GM18873 (cell line): Measurements from ENCODE around the gene WIPF1.
A peak's percentile ranks its signal among the peaks of the same experiment; 100 is the strongest.

Source experiments
- ATAC-seq: cut with Tn5 transposase; IDR thresholded peaks from one replicate; pipeline ENCODE4 v1.9.1; 2021; ENCODE audit warnings: mild to moderate bottlenecking, moderate library complexity, moderate number of reproducible peaks; ENCODE audit not compliant: unreplicated experiment, low FRiP score

Gene WIPF1

GRCh38 chr2:174599310-174599921 lies 1.8 kb upstream of the WIPF1 start:
- ATAC-seq, result no peak

- no peak for ATAC-seq
These were observed 627 bp downstream of the WIPF1 start for GRCh38 chr2:174597009-174597344.

DNA sequence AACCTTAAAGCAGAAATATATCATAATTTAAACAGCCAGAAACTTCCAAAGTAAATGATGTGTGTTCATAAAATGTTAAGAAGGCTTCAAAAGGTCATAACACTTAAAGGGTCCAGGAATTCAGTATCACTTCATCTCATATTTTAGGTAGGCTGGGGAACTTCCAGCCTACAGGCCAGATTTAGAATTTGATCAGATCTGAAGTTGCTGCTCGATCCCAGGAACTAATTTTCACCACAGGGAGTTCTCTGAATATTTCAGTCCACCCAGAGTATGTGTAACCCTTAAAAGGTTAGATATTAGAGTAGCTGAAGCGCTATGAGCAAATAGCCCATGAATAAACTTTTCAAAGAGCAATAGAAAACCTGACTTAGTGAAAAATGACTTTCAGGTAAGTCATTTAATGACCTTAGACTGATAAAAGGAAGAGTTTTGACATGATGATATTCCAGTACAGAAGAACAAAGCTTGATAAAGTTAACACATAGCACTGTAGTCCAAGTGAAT lies 1.7 kb downstream of the WIPF1 start:
- ATAC-seq, result no peak

GRCh38 chr2:174595116-174595809 lies 2.3 kb downstream of the WIPF1 start:
- ATAC-seq, result no peak

- no peak for ATAC-seq
These were observed 3.1 kb downstream of the WIPF1 start for GRCh38 chr2:174594456-174594855.

DNA sequence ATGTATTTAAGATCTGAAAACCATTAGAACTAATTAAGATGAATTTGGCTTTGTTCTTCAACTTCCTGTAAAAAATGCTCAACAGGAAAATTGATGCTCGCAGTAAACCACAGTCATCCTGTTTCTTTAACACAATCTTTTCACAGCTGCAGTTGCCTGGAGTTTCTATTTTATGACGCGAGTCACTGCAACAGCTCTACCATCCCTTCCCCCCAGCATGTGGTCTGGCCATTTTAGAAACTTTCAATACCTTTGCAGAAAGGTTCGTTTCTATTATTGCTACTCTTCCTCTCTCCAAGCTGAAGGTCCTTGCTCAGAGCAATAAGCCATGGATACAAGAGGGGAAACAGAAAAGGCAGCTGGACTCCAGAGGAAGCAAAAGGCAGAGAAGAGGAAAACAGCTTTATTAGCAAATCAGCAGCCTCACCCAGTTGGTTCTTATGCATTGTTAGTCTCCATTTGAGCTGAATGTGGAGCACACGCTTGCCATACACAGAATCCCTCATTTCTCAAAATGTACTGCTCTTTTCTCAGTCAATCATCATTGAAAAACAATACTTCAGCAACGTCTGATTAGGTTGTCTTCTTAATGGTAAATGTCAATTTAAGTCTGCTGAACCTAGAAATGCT lies 3.9 kb downstream of the WIPF1 start:
- ATAC-seq, result peak; percentile 57

GRCh38 chr2:174593041-174593440 lies 4.6 kb downstream of the WIPF1 start:
- ATAC-seq, result no peak

DNA sequence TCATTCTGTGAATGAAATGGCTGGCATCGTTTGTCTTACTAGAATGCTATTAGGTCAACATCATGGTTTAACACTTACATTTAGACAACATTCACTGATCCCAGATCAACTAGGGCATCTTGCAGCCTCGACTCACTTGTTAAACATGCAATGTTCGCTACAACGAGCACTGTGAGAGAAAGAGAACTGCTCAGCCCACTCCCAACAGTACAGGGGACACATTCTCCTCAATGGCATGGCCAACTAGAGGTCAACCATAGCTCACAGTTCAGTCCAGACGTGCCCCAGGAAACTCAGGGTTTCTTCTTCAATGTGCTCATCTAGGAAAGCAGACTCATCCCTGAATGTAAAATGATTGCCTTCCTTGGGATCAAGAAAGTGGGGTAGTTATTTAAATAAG lies 5.9 kb downstream of the WIPF1 start:
- ATAC-seq, result no peak

- no peak for ATAC-seq
These were observed 6.5 kb downstream of the WIPF1 start for GRCh38 chr2:174590928-174591648.

- no peak for ATAC-seq
These were observed 7.3 kb downstream of the WIPF1 start for GRCh38 chr2:174590346-174590745.

- no peak for ATAC-seq
These were observed 8.3 kb downstream of the WIPF1 start for GRCh38 chr2:174589334-174589733.

DNA sequence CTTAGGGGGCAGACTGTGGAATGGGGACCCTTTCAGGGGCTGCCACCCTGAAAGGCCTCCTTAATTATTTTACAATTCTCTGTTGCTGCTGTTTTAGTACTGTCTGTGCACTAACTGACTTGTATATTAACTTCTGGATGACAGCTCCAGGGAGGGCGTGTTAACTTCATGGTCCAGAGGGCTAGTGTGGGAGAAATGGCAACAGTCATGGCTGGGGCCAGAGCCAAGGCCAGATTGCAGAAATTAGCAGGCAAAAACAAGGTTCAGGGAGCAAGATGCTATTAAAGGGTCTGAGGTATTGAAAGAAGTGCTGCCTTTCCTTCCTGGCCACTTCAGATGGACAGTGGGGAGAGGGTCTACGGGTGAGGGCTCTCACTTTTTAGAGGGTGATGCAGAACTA lies 9.1 kb downstream of the WIPF1 start:
- ATAC-seq, result no peak

DNA sequence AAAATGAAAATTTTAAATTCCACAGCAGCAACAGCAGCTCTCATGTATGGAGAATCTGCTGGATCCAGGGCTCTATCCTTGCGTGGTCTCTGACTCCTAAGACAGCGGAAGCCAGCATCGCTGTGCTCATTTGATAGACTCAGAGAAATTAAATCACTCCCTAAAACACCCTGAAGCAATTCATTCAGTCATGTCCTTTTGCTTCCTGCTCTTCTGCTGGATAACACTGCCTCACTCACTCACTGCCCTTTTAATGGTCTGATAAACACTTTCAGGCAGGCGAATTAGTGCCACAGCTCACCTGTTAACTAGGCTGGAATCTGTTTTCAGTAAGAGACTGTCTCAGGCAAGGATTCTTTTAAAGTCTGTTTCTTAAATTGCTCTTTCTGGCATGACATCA lies 10.0 kb downstream of the WIPF1 start:
- ATAC-seq, result no peak

DNA sequence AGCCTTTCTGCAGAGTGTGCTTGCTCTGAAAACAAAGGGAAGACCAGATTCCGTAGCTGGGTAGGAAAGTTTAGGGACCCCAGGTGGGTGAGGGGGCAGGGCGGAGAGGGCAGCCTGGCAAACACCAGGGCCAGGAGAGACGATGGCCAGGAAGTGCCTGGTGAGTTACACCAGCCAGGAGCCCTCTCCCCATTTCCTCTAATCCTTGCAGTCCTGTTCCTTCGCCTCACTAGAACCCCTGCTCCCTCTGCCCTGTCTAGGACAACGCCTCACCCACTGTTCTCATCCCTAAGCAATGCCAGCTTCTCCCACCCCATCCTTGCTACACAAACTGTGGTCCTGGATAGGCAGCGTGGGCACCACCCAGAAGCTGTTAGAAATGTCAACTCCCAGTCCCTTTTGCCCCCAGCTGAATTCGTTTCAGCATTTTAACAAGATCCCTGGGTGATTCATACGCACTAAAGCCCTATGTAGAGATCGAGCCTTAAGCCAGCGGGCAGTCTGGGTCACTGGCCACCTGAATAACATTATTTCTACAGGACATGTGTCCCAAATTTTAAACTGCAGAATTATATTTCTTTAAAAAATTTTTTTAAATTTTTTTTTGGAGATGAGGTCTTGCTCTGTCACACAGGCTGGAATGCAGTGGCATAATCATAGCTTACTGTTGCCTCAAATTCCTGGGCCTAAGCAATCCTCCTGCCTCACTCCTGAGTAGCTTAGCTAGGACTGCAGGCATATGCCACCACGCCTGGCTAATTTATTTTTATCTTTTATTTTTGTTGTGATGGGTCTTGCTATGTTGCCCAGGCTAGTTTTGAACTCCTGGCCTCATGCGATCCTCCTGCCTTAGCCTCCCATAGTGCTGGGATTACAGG lies 10.9 kb downstream of the WIPF1 start:
- ATAC-seq, result no peak

DNA sequence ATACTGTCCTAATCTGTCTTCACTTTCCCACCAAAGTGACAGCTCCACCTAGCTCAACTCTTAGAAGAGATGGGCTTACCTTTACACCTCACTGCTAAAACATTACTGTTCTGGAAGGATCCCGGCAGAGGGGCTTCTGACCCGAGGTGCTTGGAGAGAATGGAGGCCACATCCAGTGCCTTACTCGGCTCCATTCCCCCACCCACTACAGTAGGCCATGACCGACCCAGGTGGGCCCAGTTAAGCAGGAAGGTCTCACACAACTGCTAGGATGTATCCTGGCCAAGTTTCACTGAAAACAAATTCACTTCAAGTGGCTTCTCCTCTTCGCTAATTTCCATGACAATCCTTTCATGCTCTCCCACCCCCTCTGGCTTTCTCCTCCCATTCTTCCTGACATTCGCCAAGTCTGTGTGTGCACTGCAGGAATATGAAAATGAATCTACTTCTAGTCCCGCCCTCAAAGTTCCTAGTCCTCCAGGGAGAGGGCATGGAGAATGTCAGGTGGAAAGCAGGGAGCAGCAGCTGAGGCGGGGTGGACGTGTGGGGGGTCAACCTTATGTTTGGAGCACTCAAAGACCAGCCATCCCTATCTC lies 11.8 kb downstream of the WIPF1 start:
- ATAC-seq, result no peak

DNA sequence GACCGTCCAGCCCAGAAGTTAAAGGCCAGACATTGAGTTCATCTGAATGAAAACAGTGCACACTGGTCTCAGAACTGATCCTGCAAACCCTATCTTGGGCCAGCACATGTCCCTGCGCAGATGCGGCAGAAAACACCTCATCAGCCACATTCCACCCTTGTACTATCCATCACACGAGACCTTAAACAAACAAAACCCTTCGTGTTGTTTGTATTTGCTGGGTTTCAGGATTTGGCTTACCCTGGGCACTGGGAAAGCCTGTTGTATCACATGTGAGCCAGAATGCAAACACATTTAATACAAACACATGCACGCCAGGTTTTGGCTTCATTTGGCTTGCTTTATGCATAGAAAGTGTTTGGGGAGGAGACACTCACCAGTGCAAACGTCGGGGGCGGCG lies 12.5 kb downstream of the WIPF1 start:
- ATAC-seq, result no peak

DNA sequence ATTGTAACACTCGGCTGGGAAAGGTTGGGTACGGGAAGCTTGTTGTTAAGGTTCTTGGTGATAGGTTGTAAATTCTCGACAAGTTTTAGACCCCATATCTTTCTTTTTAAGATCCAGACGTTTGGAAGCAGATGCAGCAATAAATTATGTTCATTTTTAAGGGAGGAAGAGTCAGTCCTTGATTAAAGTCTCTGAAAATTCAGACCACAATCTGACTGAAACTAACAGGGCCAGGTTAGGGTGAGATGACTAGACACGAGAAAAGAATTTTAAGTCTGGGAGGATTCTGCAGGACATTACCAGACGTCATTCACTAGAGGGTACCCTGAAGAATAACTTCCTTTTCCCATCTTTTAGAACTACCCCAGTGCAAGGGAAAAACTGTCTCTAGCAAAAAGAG lies 16.1 kb downstream of the WIPF1 start:
- no peak for ATAC-seq

- ATAC-seq, result no peak
These were observed 16.7 kb downstream of the WIPF1 start for GRCh38 chr2:174580951-174581350.

DNA sequence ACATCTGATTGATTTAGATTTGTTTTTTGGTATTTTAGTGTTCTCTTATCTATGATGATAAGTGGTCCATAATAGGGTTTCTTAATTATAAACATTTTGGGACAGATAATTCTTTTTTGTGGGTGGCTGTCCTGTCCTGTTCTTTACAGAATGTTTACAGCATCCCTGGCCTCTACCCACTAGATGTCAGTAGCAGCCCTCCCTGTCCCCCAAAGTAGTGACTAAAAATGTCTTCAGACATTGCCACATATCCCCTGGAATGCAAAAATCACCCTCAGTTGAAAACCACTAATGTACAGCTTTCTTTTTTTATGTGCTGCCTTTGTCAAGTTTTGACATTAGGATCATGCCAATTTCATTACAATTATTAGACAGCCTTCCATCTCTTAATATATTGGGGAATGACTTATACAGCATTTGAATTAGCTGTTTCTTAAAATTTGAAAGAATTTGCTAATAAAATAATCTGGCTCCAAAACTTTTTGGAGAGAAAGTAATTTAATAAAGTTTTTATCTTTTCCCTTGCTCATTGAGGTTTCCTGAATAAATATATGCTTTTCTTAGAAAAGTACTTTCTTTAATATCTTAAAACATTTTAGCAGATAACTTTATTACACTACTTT lies 19.5 kb downstream of the WIPF1 start:
- ATAC-seq, result no peak
